Brain microvascular endothelial cell (primary cell): ENCODE results near the gene SCN2B.

Experiments used
- DNase-seq: peaks from one replicate; pipeline ENCODE4 v3.0.0-alpha.2; 2020
- H3K27ac ChIP-seq: fragments of 250-450 bp; sonication (Bioruptor Pico); 2 replicates; pipeline ENCODE4 v1.5.1; 2020; ENCODE audit warnings: mild to moderate bottlenecking, moderate library complexity
- H3K27me3 ChIP-seq: fragments of 250-450 bp; sonication (Bioruptor Pico); replicated peaks from 2 replicates; pipeline ENCODE4 v1.5.1; 2020; ENCODE audit warnings: mild to moderate bottlenecking
- H3K36me3 ChIP-seq: fragments of 250-450 bp; sonication (Bioruptor Pico); replicated peaks from 2 replicates; pipeline ENCODE4 v1.5.1; 2020; ENCODE audit warnings: mild to moderate bottlenecking
- H3K4me3 ChIP-seq: 2 replicates; pipeline ENCODE4 v1.5.1; 2011; ENCODE audit warnings: low read depth, mild to moderate bottlenecking, control low read depth, low read length, moderate library complexity
- in situ Hi-C: cut with HindIII; loops from 2 replicates; pipeline ENCODE4 v1.10.0; 2017; ENCODE audit warnings: low sequenced_read_pairs, low pct_ligation_motif_present
- TF ChIP-seq, protein P1 (sequence below): IDR thresholded peaks from 2 replicates; pipeline ENCODE4 v1.5.1; 2011; ENCODE audit warnings: low read depth, mild to moderate bottlenecking, moderate library complexity, low read length, control low read depth, inconsistent platforms; ENCODE audit errors: missing control alignments

The SCN2B gene

GRCh38 chr11:118120793-118121192, 55.6 kb downstream of the SCN2B start:
- Histone ChIP-seq H3K27me3 (no peaks in the 10 kb centered on the region), H3K27ac (no peak overlapping the region), H3K4me3 (no peak overlapping the region), H3K36me3 (no peaks in the 10 kb centered on the region)
- DNase-seq, result no peak
- in situ Hi-C loops, result no loop called here
- TF ChIP-seq, protein P1, sequence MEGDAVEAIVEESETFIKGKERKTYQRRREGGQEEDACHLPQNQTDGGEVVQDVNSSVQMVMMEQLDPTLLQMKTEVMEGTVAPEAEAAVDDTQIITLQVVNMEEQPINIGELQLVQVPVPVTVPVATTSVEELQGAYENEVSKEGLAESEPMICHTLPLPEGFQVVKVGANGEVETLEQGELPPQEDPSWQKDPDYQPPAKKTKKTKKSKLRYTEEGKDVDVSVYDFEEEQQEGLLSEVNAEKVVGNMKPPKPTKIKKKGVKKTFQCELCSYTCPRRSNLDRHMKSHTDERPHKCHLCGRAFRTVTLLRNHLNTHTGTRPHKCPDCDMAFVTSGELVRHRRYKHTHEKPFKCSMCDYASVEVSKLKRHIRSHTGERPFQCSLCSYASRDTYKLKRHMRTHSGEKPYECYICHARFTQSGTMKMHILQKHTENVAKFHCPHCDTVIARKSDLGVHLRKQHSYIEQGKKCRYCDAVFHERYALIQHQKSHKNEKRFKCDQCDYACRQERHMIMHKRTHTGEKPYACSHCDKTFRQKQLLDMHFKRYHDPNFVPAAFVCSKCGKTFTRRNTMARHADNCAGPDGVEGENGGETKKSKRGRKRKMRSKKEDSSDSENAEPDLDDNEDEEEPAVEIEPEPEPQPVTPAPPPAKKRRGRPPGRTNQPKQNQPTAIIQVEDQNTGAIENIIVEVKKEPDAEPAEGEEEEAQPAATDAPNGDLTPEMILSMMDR, result no peak

DNA sequence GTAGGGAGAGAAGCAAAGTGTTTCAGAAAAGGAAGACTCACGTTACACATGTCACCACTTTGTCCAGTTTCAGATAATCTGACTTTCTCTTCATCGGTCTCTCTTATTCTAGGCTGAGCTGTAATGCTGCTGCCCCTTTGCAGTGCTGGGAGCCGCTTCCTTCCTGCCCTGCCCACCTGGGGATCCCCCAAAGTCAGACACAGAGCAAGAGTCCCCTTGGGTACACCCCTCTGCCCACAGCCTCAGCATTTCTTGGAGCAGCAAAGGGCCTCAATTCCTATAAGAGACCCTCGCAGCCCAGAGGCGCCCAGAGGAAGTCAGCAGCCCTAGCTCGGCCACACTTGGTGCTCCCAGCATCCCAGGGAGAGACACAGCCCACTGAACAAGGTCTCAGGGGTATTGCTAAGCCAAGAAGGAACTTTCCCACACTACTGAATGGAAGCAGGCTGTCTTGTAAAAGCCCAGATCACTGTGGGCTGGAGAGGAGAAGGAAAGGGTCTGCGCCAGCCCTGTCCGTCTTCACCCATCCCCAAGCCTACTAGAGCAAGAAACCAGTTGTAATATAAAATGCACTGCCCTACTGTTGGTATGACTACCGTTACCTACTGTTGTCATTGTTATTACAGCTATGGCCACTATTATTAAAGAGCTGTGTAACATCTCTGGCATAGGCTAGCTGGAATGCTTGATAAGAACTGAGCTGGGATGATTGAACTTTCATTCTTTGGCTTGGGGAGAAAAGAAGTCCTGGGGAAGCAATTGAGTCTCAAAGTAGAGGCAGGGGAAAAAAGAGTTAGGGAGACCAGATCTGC, 58.4 kb downstream of the SCN2B start:
- in situ Hi-C loops, result no loop called here
- TF ChIP-seq, protein P1, result no peak
- Histone ChIP-seq H3K27ac (no peak overlapping the region), H3K36me3 (no peaks in the 10 kb centered on the region), H3K27me3 (no peaks in the 10 kb centered on the region), H3K4me3 (no peak overlapping the region)
- DNase-seq, result no peak

DNA sequence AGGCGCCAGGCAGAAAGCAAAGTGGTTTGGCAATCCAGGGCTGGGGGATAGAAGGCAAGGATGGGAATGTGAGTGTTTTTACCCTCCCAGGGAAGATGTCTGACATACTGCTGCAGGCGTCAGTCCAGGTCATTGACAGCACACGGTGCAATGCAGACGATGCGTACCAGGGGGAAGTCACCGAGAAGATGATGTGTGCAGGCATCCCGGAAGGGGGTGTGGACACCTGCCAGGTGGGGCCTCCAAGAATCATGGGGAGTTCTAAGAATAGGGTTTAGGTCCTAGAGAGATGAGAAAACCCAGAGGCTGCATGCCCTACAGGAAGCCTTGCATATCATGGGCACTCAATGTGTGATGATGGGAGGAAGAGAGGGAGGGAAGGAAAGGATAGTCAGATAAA, 61.4 kb downstream of the SCN2B start:
- DNase-seq, result no peak
- H3K27ac ChIP-seq, result no peak overlapping the region
- no peak overlapping the region for H3K4me3 ChIP-seq
- TF ChIP-seq, protein P1, result no peak
- H3K36me3 ChIP-seq, result no peaks in the 10 kb centered on the region
- H3K27me3 ChIP-seq, result no peaks in the 10 kb centered on the region
- in situ Hi-C loops, result no loop called here

DNA sequence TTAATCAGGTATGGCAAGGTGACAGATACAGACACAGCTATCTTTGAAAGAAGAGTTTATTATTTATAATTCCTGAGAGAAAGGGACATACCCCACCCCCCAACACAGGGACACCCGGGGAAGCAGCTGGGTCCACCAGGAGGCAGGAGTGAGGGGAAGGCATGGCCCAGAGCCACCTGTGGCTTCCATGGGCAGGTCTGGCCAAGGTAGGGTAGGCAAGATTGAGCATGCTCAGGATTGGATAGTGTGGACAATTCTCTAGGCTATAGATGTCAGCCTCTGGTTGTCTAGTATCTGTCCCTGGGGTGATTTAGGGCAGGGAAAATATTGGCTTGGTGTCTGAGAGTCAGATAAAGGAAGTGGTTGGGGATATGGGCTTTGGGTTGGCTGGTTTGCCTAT, 62.2 kb downstream of the SCN2B start:
- in situ Hi-C loops, result no loop called here
- TF ChIP-seq, protein P1, result no peak
- H3K4me3 ChIP-seq, result no peak overlapping the region
- H3K36me3 ChIP-seq, result no peaks in the 10 kb centered on the region
- DNase-seq, result no peak
- no peaks in the 10 kb centered on the region for H3K27me3 ChIP-seq
- no peak overlapping the region for H3K27ac ChIP-seq

DNA sequence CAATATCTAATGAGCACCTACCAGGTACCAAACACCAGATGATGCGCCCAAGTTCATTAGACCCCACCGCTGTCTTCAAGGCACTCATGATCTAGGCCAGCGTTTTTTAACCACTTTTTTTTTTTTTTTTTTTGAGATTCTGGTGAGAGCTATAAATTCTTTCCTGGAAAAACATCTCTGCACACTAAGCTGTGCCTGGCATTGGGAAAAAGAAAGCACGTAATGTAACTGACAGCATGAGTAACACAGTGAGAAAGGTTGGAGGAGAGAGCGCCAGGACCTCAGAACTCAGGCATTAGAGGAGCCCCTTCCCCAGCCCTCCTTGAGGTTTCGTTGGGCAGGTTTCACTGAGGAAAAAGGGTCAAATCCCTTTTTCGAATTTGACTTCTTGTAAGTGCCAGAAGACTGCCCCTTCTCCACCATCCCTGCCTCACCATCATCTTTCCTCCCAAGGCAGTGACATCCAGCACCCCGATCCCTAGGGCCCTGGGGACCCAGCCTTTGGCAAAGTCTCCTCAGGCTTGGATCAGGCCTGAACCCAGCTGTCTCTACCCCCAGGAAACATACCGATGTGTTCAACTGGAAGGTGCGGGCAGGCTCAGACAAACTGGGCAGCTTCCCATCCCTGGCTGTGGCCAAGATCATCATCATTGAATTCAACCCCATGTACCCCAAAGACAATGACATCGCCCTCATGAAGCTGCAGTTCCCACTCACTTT, 63.6 kb downstream of the SCN2B start:
- in situ Hi-C loops, result no loop called here
- TF ChIP-seq, protein P1, result no peak
- H3K27me3 ChIP-seq, result no peaks in the 10 kb centered on the region
- DNase-seq, result no peak
- no peaks in the 10 kb centered on the region for H3K36me3 ChIP-seq
- H3K27ac ChIP-seq, result no peak overlapping the region
- H3K4me3 ChIP-seq, result no peak overlapping the region
